Adrenal gland (tissue), 5 donors: ENCODE measurements around the gene DUSP1.

ENCODE experiments used
- POLR2A ChIP-seq, 2 donors: fragments of 450-650 bp; IDR thresholded peaks; one replicate each; pipeline ENCODE4 v1.6.1; 2017; ENCODE audit warnings: antibody characterized with exemption in 2 of 2, mild to moderate bottlenecking in 2 of 2, moderate library complexity in 1 of 2
- TF ChIP-seq, protein P1 (sequence below), 6 experiments: fragments of 450-650 bp in 4 of 6; fragments of 200-600 bp in 2 of 6; sonication (generic) in 1 of 6; IDR thresholded peaks; 1 replicate in 5 of 6; 2 replicates in 1 of 6; pipeline versions ENCODE4 v1.5.1 to v1.8.0; 2016 to 2021; ENCODE audit warnings: antibody characterized with exemption in 6 of 6, mild to moderate bottlenecking in 2 of 6, moderate library complexity in 1 of 6
- donor health status: DM: no; HTN: no; CAD: no.

DNA sequence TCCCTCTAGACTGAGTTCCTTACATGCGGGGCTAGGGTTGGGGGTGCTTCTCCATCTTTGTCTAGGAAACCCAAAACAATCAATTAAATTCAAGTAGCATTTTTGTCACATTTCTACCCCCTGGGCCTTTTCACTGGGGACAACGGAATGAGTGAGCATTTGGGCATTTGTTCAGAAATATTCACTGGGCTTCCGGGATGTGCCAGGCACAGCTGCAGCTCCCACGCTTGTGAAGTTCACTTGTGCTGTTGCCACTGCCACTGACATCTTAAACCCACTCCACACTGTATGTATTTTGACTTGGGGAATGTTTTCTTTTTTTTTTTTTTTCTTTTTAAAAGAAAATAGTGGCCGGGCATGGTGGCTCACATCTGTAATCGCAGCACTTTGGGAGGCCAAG lies 31.6 kb downstream of the DUSP1 start:
- TF ChIP-seq, protein P1, sequence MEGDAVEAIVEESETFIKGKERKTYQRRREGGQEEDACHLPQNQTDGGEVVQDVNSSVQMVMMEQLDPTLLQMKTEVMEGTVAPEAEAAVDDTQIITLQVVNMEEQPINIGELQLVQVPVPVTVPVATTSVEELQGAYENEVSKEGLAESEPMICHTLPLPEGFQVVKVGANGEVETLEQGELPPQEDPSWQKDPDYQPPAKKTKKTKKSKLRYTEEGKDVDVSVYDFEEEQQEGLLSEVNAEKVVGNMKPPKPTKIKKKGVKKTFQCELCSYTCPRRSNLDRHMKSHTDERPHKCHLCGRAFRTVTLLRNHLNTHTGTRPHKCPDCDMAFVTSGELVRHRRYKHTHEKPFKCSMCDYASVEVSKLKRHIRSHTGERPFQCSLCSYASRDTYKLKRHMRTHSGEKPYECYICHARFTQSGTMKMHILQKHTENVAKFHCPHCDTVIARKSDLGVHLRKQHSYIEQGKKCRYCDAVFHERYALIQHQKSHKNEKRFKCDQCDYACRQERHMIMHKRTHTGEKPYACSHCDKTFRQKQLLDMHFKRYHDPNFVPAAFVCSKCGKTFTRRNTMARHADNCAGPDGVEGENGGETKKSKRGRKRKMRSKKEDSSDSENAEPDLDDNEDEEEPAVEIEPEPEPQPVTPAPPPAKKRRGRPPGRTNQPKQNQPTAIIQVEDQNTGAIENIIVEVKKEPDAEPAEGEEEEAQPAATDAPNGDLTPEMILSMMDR (IDR thresholded peaks at IDR 0.05) = no peak
- TF ChIP-seq POLR2A (IDR thresholded peaks at IDR 0.05) = no peak
